ENCODE data around the gene VASN. TPM values are rescaled to one million over a fixed set of nuclear protein-coding genes. Genes with fewer than 3 reads are reported as not detected.

VASN gene
- total and polyA plus RNA-seq, 10 of the 15 experiments (the other 5 are each of a cell fraction or from before 2014, with no cell fraction given) = 0.02 to 0.19 (median 0.14) TPM; not detected in 6

- no peaks in the 10 kb centered on the region for H3K9me3 ChIP-seq (replicated peaks; ENCODE audit: control insufficient read depth, insufficient read depth, low read length)
- intact Hi-C loops (cut with micrococcal nuclease; ENCODE audit: unreplicated experiment) = no loop called here
- ChIA-PET RAD21 (ENCODE audit: unreplicated experiment) (interaction anchor here (1.0 to 2.1 kb wide), 5 partner anchors 12 to 107 kb away, joined by 3 to 11 read pairs (median 5); partner anchors contain the start of gene NMRAL1), SMC1A (ENCODE audit: uncharacterized antibody, unreplicated experiment) (interaction anchor here (1.0 to 1.8 kb wide), 3 partner anchors 11 to 91 kb away, joined by 4 to 8 read pairs (median 6); no protein-coding TSS in a partner anchor), POLR2A (interaction anchor here (0.6 to 4.0 kb wide), 7 partner anchors 44 to 201 kb away, joined by 3 to 33 read pairs (median 4); partner anchors contain the start of genes HMOX2 and NMRAL1), CTCF (interaction anchor here (0.8 to 2.6 kb wide), 6 partner anchors 10 to 107 kb away, joined by 3 to 22 read pairs (median 4); no protein-coding TSS in a partner anchor)
- peaks cover 20% of the 10 kb centered on the region for H3K4me1 ChIP-seq (ENCODE audit: control insufficient read depth, insufficient read depth, low read length)
- no peaks in the 10 kb centered on the region for H3K27me3 ChIP-seq (replicated peaks in 1 of 2; ENCODE audit: control insufficient read depth in 2 of 2, insufficient read depth in 2 of 2, low read length in 1 of 2)
- WGBS (ENCODE audit: insufficient coverage, insufficient replicate concordance, low lambda C conversion rate, missing lambda C conversion rate) = 0% methylated on average over 7 of the region's 7 CpGs
- in situ Hi-C loops (cut with MboI) = no loop called here
- peaks cover 5% of the 10 kb centered on the region for H4K20me1 ChIP-seq (ENCODE audit: control insufficient read depth, insufficient read depth)
- peak overlapping the region; percentile 92 for H3K4me3 ChIP-seq
- H3K27ac ChIP-seq (ENCODE audit: control insufficient read depth, insufficient read depth) = peak overlapping the region; percentile 83
- peak overlapping the region; percentile 79 for H3K9ac ChIP-seq (ENCODE audit: control insufficient read depth, insufficient read depth, low read length)
- BruUV-seq (replicated peaks) = no TSS peak
- peak; percentile 98 for DNase-seq (ENCODE audit: low read depth, low spot score)
- peak overlapping the region; percentile 98 for H3K4me2 ChIP-seq (ENCODE audit: control insufficient read depth, insufficient read depth)
- no peak overlapping the region for H2AFZ ChIP-seq (ENCODE audit: control insufficient read depth, low read depth, low read length)
- H3K36me3 ChIP-seq (ENCODE audit: control insufficient read depth in 2 of 2, insufficient read depth in 2 of 2, low read length in 1 of 2) = peaks cover 12 to 14% of the 10 kb centered on the region in 2 experiments
- H3K79me2 ChIP-seq (ENCODE audit: control insufficient read depth, insufficient read depth, low read length) = peaks cover 38% of the 10 kb centered on the region
- ATAC-seq = peak; percentile 78
- FAIRE-seq = peak; percentile 100
- TF ChIP-seq YY1 (IDR thresholded peaks at IDR 0.05; ENCODE audit: low read depth, low read length) (no peak), ELK1 (IDR thresholded peaks at IDR 0.05; ENCODE audit: low read depth, low read length) (no peak), CHD2 (IDR thresholded peaks at IDR 0.05; ENCODE audit: borderline replicate concordance, low read depth, low read length) (0 out of 2 replicates have a peak, but pooled peaks have one; percentile 53), NRF1 (conservative IDR thresholded peaks at IDR 0.05; ENCODE audit: low read depth, low read length) (no peak), SIN3A (IDR thresholded peaks at IDR 0.05; ENCODE audit: low read depth, low read length) (peak; percentile 92), WRNIP1 (IDR thresholded peaks at IDR 0.05; ENCODE audit: borderline replicate concordance, low read depth, low read length) (no peak), HDAC6 (IDR thresholded peaks at IDR 0.05; ENCODE audit: unreplicated experiment) (no peak), IRF4 (IDR thresholded peaks at IDR 0.05; ENCODE audit: low read depth, low read length) (peak; percentile 81), BHLHE40 (IDR thresholded peaks at IDR 0.05; ENCODE audit: borderline replicate concordance in 1 of 2, low read depth in 2 of 2, low read length in 1 of 2) (peak; percentile 95 to 96), BCLAF1 (IDR thresholded peaks at IDR 0.05) (no peak), IRF3 (IDR thresholded peaks at IDR 0.05) (no peak), E2F8 (IDR thresholded peaks at IDR 0.05; ENCODE audit: low read depth, partially characterized antibody) (no peak), BMI1 (IDR thresholded peaks at IDR 0.05; ENCODE audit: borderline replicate concordance) (peak; percentile 46; the same call in 1 of the 2 replicates)
Measured at GRCh38 chr16:4414187-4414917, 42.7 kb downstream of the VASN start.

Data from GM12878 (cell line).